ENCODE data around the gene MAP7.

GRCh38 chr6:136599329-136600011 lies 49.2 kb upstream of the MAP7 start:
- TF ChIP-seq CTCF (IDR thresholded peaks at IDR 0.05; ENCODE audit: low read depth, low read length) (no peak), EZH2phosphoT487 (IDR thresholded peaks at IDR 0.05; ENCODE audit: low read depth) (no peak)

Data from OCI-LY3 (cell line).